Kidney glomerular epithelial cell (primary cell): ENCODE results near the gene POLR3H.

Experiments
- DNase-seq: peaks from one replicate; lab custom pipeline; 2025; lab: John Stamatoyannopoulos, UW

Gene POLR3H

DNA sequence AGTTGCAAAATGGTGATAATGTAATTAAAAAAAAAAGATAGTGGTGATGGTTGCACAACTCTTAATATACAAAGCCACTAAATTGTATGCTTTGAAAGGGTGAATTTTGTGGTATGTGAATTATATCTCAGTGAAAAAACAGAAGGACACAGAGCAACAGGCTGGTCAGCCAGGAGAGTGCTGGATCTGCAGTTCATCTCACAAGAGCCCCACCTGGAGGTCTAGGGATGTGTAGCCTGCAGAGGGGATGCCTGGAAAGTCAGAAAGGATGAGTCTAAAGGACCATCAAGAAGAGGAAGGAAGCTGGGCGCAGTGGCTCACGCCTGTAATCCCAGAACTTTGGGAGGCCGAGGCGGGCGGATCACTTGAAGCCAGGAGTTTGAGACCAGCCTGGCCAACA, 9.0 kb downstream of the POLR3H start:
- DNase-seq, result no peak

GRCh38 chr22:41534219-41534618, 10.1 kb downstream of the POLR3H start:
- DNase-seq, result no peak

GRCh38 chr22:41532908-41533825, 11.1 kb downstream of the POLR3H start:
- DNase-seq, result peak; percentile 35

DNA sequence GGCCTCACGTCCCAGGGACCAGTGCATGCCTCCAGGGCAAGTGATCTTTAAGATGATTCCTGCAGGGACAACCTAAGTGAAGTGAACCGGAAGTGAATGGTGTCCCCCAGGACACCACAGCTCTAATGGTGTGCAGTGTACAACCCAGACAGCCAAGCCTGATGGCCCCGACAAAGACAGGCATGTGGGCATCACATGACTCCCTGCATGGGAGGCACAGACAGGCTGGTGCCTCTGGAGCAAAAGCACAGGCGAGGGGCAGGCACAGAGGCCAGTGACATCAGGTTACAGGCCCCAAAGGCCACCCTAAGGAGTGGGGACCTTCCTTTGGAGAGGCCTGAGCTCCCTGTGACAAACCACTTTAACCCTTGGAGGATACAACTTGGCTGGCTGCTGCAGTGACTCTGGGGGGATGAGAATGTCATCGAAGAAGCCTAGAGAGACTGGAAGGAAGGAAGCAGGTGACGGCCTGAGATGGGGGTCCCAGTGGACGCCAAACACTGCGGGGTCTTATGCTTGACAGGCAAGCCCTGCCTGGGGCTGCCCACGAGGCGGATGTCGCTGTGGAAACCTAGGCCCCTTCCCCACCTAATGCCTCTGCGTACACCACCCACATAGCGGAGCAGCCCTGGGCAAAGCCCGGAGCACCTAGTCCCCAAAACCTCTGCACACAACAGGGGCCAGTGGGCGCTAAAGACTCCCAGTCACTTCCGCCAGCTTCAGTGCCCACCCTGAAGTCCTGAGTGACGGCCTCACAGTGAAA, 12.4 kb downstream of the POLR3H start:
- no peak for DNase-seq

DNA sequence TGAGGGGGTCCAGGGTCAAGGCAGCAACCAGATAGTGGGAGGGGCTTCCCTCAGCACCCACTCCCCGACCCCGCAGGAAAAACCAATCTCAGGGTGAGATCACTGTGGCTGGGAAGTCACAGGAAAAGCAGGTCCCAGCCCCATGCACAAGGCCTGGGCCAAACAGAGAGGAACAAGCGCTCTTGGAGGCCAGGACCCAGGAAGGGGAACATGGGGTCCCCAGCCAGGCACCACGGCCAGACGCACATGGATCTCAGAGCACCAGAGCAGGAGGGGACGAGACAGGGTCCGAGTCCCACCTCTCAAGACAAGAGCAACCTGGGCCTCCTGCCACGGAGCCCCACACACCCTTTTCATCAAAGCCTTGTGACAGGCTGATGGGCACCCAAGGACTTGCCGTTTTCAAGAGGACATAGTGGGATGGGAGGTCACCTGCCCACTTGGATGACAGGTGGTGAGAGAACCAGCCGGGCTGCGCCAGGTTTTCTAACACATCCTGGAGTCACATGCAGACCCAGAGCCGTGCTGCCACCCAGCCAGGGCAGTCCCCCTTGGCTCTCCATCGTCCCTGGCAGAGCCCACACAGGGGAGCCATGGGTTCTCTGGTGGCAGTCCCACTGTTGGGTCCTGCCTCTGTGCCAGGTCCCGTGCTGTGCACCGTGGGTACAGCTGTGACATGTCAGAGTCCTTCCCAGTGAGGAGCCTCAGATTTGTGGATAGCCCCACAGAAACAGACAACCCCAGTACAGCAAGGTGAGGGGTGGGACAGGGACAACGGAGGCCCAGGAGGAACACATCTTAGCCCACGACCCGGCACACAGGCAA, 13.2 kb downstream of the POLR3H start:
- DNase-seq, result no peak

DNA sequence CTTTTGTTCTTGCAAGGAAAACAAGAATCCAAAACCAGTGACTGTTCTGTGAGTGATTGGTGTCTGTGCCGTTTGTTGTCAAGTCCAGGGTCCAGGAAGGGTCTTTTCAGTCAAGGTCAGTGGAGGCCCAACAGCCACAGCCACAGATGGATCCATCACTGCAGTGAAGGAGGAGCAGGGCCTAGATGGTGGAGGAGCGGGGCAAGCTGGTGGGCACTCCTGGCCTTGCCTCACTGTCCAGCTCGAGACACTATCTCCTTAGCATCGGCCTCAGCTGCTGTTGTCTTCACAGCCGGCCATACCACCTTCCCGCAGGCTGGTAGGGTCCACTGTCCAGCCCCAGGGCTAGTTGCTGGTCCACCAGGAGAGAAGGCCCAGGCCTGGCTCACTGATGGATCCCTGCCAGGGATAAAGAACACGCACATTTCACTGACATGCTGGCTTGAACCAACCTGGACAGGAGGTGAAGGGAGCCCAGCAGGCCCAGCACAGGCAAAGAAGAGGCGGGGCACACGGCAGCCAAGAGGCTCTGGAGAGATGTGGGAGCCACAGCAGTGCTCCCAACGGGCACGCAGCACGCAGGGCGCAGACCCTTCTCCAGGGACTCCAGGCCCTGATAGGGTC, 15.2 kb downstream of the POLR3H start:
- no peak for DNase-seq

DNA sequence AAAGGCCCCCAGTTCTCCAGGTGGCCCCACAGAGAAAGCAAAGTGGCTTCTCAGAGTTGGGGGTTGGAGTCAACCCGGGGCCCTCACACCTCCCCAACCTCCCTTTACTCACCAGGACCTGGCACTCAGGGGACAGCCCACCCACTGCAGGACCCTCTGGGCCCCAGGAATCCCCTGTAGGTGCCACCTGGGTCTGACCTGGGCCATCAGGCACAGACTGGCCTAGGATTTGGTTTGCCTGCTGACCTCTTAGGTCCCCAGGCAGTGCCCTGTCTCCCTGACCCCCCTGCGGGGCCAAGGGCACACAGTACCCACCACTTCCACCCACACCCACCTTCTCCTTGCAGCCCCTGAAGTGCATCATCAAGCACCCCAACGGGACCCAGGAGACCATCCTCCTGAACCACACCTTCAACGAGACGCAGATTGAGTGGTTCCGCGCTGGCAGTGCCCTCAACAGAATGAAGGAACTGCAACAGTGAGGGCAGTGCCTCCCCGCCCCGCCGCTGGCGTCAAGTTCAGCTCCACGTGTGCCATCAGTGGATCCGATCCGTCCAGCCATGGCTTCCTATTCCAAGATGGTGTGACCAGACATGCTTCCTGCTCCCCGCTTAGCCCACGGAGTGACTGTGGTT, 16.0 kb downstream of the POLR3H start:
- DNase-seq, result no peak

DNA sequence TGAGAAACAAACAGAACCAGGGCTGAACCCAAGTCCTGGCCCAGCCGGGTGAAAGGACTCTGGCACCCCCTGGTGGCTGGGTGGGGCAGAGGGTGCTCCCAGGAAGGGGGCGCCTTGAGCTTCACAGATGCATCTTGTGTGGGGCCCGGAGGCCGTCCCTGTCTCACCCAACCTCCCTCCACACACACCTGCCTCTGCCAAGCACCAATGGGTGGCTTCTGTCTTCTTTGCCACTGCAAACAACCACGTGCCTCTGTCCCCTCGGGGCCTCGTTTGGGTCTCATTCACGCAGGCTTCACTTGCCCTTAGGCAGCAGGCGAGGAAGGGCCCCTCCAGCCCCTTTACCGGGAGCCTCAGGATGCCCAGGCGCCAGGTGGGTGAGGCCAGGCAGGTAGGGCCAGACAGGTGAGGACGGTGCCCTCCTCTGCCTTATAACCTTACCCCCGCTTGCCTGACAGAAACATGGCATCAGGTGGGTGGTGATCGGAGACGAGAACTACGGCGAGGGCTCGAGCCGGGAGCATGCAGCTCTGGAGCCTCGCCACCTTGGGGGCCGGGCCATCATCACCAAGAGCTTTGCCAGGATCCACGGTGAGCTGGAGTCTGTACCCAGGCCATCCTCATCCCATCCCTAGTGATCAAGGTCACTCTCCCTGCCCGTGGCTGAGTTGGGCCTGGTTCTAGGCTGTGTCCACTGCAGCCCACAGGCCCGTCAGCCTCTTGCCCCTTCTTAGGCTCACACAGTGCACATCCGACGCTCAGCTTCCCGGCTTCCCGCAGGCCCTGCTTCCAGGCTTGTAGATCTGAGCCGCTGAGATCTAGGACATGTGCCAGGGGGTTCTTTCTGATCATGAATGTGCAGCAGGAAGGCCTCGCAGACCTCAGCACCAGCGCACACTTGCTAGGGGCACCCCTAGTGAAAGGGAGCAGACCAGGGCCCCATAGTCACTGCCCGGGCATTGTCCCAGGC, 17.2 kb downstream of the POLR3H start:
- DNase-seq, result peak; percentile 4

GRCh38 chr22:41526226-41526829, 17.9 kb downstream of the POLR3H start:
- no peak for DNase-seq

- DNase-seq, result no peak
These were observed 18.6 kb downstream of the POLR3H start for GRCh38 chr22:41525450-41526225.

- no peak for DNase-seq
These were observed 19.3 kb downstream of the POLR3H start for GRCh38 chr22:41524809-41525449.

GRCh38 chr22:41524251-41524661, 20.0 kb downstream of the POLR3H start:
- no peak for DNase-seq

GRCh38 chr22:41523464-41524221, 20.6 kb downstream of the POLR3H start:
- no peak for DNase-seq

DNA sequence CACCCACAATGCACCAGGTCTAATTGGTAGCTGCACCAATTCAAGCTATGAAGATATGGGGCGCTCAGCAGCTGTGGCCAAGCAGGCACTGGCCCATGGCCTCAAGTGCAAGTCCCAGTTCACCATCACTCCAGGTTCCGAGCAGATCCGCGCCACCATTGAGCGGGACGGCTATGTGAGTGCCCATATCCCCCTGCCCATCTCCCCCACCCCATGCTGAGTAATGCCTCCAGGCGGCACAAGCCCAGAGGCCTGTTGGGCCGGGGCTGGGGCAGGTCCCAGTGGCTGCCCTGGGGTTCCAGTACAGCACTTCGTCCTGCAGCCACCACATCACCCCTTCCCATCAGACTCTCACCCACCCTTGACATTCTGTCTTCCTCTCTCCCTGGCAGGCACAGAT, 21.5 kb downstream of the POLR3H start:
- no peak for DNase-seq

DNA sequence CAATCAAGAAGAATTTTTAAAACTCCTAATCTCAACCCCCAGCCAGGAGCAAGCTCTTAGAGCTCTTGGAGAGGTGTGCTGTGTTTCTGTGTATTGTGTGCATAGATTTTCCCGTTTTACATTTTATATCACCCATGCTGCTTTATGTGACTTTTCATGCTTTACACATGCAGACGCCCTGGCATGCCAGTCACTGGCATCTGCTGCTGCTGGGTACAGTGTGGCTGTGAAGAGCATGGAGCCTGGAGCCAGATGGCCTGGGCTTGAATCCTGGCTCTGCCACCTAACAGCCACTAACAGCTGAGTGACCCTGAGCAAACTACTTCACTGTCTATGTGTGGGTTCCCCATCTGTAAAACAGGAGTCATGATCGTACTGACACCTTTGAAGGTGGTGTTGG, 23.1 kb downstream of the POLR3H start:
- no peak for DNase-seq

DNA sequence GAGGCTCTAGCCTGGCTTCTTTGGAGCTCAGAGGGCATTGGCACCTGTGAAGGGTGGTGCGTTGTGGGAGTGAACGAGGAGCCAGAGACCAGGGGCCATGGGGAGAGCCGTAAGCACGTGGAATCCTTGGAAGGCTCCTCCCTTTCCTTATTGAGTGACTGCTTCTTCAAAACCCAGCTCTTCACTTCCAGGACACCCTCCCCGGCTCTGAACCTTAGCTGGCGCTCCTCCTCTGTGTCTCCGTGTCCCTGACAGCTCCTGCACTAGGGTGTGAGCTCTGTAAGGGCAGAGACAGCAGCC, 26.3 kb downstream of the POLR3H start:
- DNase-seq, result no peak

DNA sequence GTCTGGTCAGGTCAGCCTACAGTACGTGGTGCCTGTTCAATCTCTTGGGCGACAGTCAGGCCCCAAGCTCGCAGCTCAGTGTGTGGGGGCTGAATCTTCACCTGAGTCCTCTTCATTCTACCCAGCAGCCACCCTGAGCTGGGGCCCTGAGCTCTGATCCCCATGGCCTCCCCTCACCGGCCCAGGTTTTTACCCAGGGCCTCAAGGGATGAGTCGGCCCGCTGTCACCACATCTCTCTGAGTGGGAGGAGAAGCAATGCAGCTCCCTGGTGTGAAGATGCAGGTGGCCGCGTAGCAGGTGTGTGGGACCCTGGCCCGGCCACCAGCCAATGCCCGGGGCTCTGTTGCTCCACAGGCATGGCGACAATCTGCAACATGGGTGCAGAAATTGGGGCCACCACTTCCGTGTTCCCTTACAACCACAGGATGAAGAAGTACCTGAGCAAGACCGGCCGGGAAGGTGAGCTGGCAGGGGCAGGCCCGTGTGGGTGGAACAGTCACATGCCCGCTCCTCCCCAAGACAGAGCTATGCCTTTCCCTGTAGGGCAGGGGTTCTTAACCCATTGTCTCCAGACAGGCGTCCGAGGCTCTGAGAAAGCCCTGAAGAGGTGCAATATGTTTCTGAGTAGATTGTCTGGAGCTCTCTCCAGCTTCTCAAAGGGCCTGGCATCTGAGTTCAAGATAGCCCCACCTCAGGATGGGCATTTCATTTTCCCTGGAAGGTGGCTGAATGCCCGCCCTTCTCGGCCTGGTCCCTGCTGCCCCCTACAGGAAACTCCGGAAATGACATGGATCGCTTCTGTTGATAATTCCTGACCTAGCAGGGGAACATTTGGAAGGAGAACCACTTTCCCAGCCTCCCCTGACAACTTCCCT, 26.9 kb downstream of the POLR3H start:
- peak; percentile 68 for DNase-seq
